ENCODE measurements around the gene EGLN1.

- no peak for TF ChIP-seq CTCF (IDR thresholded peaks at IDR 0.05)
- TF ChIP-seq EP300 (IDR thresholded peaks at IDR 0.05): no peak
- TF ChIP-seq POLR2A (IDR thresholded peaks at IDR 0.05): no peak
Measured at GRCh38 chr1:231322880-231323530, 99.1 kb downstream of the EGLN1 start.

All from tibial nerve (tissue), 4 donors.